ENCODE results near the gene DLEU7.

DLEU7 gene

GRCh38 chr13:50843257-50844083 lies at the start of gene DLEU7:
DLEU7 (minus strand) TSS chr13:50843692; CDS start chr13:50843646, 46 bp downstream.
- intact Hi-C loops (cut with DNase I): no loop called here

DNA sequence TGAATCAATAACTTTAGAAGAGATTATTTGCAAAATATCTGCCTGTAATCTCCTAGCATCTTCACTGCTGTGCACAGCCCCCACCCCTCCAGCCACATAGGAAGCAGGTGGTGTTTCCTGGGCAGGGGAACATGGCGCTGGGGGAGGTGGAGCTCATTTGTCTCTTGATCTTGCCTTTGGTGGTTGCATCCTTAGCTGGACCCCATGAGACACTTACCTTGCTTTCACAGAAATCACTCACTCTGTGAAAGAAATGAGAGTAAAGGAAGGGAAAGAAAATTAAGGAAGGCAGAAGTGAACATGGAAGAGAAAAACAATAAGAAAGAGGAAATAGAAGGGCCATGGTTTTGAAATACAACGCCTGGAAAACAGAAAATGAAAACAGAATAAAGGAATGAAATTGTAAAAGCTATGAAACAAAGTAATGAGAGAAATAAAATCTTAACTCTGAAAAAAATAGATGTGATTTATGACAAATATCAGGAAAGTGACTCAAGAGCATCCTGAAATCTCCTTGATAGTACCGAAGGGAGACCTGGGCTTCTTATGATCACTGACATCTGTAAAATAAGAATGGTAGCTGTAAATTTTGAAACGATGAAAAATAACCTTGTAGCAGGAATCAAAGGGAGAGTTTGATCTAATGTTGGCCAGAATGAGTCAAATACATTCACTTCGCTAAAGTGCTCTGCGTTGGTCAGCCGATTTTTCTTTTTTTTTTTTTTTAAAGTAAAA lies 48.9 kb upstream of the DLEU7 start:
- no peak for DNase-seq

More at GRCh38 chr13:50843257-50844083, at the start of gene DLEU7:
- DNase-seq: peak in 6 of 10 donors; percentile 10 to 86 (median 44)

DNA sequence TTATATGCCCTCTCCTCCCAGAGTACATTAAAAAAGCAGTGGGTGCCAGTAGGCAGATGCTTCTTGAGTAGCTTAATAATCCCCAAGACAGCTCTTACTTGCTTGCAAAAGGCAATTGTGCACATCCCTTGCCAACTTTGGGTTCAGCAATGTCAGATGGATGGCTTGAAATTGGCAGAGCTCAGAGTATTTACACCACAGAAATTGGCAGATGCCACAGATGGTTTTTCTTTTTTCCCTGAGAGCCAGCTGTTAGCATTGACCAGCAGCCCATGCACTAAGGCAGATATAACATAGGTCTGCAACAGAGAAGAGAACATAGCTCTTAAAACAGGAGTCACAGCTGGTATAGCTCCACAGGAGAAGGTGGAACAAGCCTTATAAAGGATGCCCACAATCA lies 47.7 kb upstream of the DLEU7 start:
- intact Hi-C loops (cut with DNase I): no loop called here
- DNase-seq: no peak

More for the DNA sequence above, 48.9 kb upstream of the DLEU7 start:
- intact Hi-C loops (cut with DNase I): no loop called here

DNA sequence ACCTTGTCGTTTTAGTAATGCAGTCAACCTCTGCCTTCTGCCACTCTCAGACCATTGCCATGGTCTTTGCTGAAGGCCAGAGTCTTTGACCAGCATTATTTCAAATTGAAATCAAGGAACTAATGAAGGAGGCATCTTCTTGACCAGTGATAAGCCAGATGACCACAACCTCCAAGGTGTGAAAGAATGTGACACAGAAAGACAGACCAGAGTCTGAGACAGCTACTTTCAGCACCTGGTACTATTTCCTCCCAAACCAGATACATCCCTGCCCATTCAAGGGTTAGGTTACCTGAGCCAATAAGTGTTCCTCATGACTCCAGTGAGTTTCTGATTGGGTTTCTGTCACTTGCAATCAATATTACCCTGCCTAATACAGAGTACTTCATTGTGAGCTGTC lies 45.8 kb upstream of the DLEU7 start:
- intact Hi-C loops (cut with DNase I): no loop called here

DNA sequence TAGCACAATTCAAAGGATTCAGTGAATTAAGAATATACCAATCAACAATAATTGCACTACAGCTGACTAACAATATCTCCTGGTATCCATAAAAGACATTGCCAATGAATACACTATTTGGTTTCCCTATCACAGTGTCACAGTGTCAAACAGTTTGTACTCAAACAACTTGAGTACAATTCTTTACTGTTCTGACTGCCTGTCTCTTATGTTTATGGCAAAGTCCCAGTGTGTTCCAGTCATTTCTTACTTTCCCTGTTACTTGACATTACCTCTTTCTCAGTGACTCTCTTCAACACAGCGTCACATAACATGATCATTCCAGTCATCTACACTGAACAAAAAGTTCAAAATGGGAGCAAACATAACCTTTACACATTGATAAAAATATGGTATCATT lies 44.9 kb upstream of the DLEU7 start:
- intact Hi-C loops (cut with DNase I): no loop called here
- DNase-seq: no peak

More for the DNA sequence above, 45.8 kb upstream of the DLEU7 start:
- DNase-seq: no peak

- no peak for DNase-seq
- intact Hi-C loops (cut with DNase I): no loop called here
Measured at GRCh38 chr13:50887151-50887550, 43.7 kb upstream of the DLEU7 start.

DNA sequence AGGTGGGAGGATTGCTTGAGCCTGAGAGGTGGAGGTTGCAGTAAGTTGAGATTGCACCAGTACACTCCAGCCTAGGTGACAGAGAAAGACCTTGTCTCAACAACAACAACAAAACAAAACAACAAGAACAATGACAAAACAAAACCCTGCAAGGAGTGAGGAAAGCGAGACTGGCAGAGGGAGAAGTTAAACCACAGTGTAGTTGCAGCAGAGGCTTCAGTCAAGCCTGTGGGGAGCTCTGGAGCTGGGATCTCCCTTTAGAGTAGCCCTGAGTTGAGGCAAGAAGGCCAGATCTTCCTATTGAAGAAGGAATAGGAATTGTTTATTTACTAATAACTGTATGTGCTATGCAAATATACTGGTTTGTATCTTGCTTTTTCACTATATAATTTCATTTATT lies 40.8 kb upstream of the DLEU7 start:
- DNase-seq: no peak

GRCh38 chr13:50883728-50884127 lies 40.2 kb upstream of the DLEU7 start:
- no peak for DNase-seq
- intact Hi-C loops (cut with DNase I): no loop called here

More for the DNA sequence above, 40.8 kb upstream of the DLEU7 start:
- intact Hi-C loops (cut with DNase I): no loop called here

DNA sequence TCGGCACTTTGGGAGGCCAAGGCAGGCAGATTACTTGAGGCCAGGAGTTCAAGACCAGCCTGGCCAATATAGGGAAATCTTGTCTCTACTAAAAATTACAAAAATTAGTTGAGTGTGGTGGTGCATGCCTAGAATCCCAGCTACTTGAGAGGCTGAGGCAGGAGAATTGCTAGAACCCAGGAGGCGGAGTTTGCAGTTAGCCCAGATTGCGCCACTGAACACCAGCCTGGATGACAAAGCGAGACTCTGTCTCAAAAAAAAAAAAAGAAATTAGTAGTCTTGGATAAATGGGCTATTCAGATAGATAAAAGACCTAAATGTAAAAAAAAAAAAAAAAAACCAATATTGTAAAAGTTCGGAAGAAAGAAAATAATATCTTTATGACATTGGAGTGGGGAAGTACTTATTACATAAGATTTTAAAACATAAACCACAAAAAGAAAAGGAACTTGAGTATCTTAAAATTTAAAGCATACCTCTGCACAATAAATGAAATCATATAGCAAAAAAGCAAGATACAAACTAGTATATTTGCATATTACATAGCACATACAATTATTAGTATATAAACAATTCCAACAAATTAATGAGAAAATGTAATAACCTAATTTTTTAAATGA lies 39.4 kb upstream of the DLEU7 start:
- intact Hi-C loops (cut with DNase I): no loop called here
- DNase-seq: no peak

GRCh38 chr13:50873991-50874390 lies 30.5 kb upstream of the DLEU7 start:
- DNase-seq: no peak
- intact Hi-C loops (cut with DNase I): no loop called here

- DNase-seq: no peak
- intact Hi-C loops (cut with DNase I): no loop called here
Measured at GRCh38 chr13:50873467-50873866, 30.0 kb upstream of the DLEU7 start.

DNA sequence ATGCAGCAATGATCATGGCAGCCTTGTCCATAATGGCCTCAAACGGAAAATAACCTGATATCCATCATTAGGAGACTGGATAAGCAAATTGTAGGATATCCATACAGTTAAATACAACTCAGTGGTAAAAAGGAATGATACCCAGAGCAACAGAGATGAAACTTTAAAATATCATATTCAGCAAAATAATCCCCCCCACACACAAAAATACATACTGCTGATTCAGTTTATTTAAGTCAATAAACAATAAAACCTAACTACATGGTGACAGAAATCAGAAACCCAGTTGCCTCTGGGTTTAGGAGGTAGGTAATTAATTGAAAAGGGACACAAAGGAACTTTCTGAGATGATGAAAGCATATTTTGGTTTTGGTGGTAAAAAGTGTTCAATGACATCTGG lies 27.9 kb upstream of the DLEU7 start:
- no peak for DNase-seq
- intact Hi-C loops (cut with DNase I): no loop called here

GRCh38 chr13:50867637-50867945 lies 24.1 kb upstream of the DLEU7 start:
- DNase-seq: no peak
- intact Hi-C loops (cut with DNase I): no loop called here

DNA sequence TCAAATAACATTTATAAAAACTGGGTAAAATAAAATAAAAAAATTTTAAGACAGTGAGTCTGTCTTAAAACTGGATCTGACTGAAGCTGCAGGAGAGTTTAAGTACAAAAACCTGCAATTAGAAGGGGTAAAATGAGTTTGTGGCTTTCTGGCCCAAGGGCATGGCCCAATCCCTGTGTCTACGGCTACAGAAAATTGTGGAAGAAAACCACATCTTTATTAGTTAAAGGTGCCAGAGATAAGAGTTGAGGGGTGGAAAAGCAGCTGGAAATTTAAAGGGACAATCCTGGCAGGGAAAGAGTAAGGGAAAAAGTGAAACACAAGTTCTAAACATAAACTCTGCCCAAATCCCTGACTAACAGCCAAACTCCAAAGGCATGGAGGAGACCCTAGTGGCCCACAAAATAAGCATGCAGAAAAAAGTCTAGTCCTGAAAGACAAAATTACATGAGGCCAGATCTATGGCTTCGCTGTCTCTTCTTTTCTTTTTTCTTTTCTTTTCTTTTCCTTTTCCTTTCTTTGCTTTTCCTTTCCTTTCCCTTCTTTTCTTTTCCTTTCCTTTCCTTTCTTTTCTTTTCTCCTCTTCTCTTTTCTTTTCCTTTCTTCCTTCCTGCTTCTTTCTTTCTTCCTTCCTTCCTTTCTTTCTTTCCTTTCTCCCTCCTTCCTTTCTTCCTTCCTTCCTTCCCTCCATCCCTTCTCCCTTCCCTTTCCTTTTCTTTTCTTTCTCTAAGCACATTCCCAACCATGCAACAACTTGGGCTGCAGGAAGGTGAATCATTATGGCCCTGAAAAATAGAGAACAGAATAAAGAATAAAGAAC lies 23.5 kb upstream of the DLEU7 start:
- intact Hi-C loops (cut with DNase I): no loop called here
- no peak for DNase-seq

GRCh38 chr13:50864492-50864891 lies 21.0 kb upstream of the DLEU7 start:
- no peak for DNase-seq
- intact Hi-C loops (cut with DNase I): no loop called here

- intact Hi-C loops (cut with DNase I): no loop called here
- DNase-seq: no peak
Measured at GRCh38 chr13:50855681-50856080, 12.2 kb upstream of the DLEU7 start.

DNA sequence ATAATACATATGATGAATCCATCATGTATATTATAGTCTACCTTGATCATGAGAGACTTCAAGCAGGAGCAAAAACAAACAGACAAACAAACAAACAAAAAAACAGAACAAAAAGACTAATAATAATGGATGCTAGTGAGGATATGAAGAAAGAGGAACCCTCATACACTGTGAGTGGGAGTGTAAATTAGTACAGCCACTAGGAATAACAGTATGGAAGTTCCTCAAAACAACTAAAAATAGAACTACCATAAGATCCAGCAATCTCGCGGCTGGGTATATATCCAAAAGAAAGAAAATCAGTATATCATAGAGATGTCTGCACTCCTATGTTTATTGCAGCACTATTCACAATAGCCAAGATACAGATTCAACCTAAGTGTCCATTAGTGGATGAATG lies 7.0 kb upstream of the DLEU7 start:
- no peak for DNase-seq
- intact Hi-C loops (cut with DNase I): no loop called here

DNA sequence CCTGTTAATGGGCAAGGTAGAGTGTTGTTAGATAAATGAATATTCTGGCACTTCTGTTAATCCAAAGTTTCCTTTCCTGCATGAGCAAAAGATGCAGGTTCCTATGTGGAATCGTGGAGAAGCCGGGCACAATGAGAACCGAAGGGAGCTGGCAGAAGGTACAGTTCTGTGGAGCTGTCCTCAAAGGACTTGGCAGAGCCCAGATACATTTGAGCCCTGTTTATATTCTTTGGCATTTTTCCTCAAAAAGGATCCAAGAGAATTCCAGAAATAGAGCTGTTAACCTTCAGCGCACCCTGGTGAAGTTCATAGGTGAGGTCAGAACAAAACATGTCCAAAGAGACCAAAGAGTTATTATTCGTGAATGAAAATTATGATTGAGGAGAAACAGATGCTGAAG lies 4.0 kb upstream of the DLEU7 start:
- intact Hi-C loops (cut with DNase I): no loop called here
- no peak for DNase-seq

- intact Hi-C loops (cut with DNase I): no loop called here
- no peak for DNase-seq
Measured at GRCh38 chr13:50846861-50847475, 3.5 kb upstream of the DLEU7 start.

- DNase-seq: no peak
- intact Hi-C loops (cut with DNase I): no loop called here
Measured at GRCh38 chr13:50845211-50845610, 1.7 kb upstream of the DLEU7 start.
